ENCODE measurements around the gene IL3.
"Not testable (repeated sequence)": the region's sequence is repeated elsewhere in the genome, so short reads cannot be mapped to it uniquely, and the experiment has no call there.

Gene IL3

GRCh38 chr5:132104556-132104955, 44.1 kb downstream of the IL3 start:
- no peak overlapping the region for H3K4me3 ChIP-seq (ENCODE audit: low read depth, low read length)
- TF ChIP-seq CTCF (IDR thresholded peaks at IDR 0.05; ENCODE audit: low read depth, low read length, missing control alignments) = no peak
- DNase-seq (ENCODE audit: low read depth) = no peak

GRCh38 chr5:132105688-132106087, 45.2 kb downstream of the IL3 start:
- TF ChIP-seq CTCF (IDR thresholded peaks at IDR 0.05; ENCODE audit: low read depth, low read length, missing control alignments) = no peak
- no peak overlapping the region for H3K4me3 ChIP-seq (ENCODE audit: low read depth, low read length)
- no peak for DNase-seq (ENCODE audit: low read depth)

- not testable (repeated sequence) for H3K4me3 ChIP-seq (ENCODE audit: low read depth, low read length); DNase-seq (ENCODE audit: low read depth)
These were observed 48.0 kb downstream of the IL3 start for GRCh38 chr5:132108495-132108894.

GRCh38 chr5:132108957-132109356, 48.5 kb downstream of the IL3 start:
- DNase-seq (ENCODE audit: low read depth); H3K4me3 ChIP-seq (ENCODE audit: low read depth, low read length): not testable (repeated sequence)

GRCh38 chr5:132109494-132110053, 49.1 kb downstream of the IL3 start:
- DNase-seq (ENCODE audit: low read depth) = no peak
- no peak overlapping the region for H3K4me3 ChIP-seq (ENCODE audit: low read depth, low read length)
- no peak for TF ChIP-seq CTCF (IDR thresholded peaks at IDR 0.05; ENCODE audit: low read depth, low read length, missing control alignments)

- no peak for DNase-seq (ENCODE audit: low read depth)
- TF ChIP-seq CTCF (IDR thresholded peaks at IDR 0.05; ENCODE audit: low read depth, low read length, missing control alignments) = no peak
- no peak overlapping the region for H3K4me3 ChIP-seq (ENCODE audit: low read depth, low read length)
These were observed 49.7 kb downstream of the IL3 start for GRCh38 chr5:132110195-132110594.

- no peak overlapping the region for H3K4me3 ChIP-seq (ENCODE audit: low read depth, low read length)
- TF ChIP-seq CTCF (IDR thresholded peaks at IDR 0.05; ENCODE audit: low read depth, low read length, missing control alignments) = no peak
- no peak for DNase-seq (ENCODE audit: low read depth)
These were observed 50.5 kb downstream of the IL3 start for GRCh38 chr5:132110930-132111329.

- DNase-seq (ENCODE audit: low read depth) = no peak
These were observed 51.7 kb downstream of the IL3 start for GRCh38 chr5:132112111-132112510.

More at GRCh38 chr5:132112111-132112510, 51.7 kb downstream of the IL3 start:
- H3K4me3 ChIP-seq (ENCODE audit: low read depth, low read length) = no peak overlapping the region
- TF ChIP-seq CTCF (IDR thresholded peaks at IDR 0.05; ENCODE audit: low read depth, low read length, missing control alignments) = no peak

All from GM12864 (cell line).